HUES64 (cell line): ENCODE data around the gene PKMYT1.
A peak's percentile ranks its signal among the peaks of the same experiment; 100 is the strongest.

Experiments
- H3K27ac ChIP-seq: 2 replicates; pipeline ENCODE4 v1.7.0; 2013; ENCODE audit warnings: low read depth, low read length, inconsistent platforms
- H3K27me3 ChIP-seq: 2 replicates; pipeline ENCODE4 v1.6.1; 2013; ENCODE audit warnings: mild to moderate bottlenecking, low read length; ENCODE audit not compliant: insufficient read depth
- H3K36me3 ChIP-seq: 2 replicates; pipeline ENCODE4 v1.6.1; 2013; ENCODE audit warnings: mild to moderate bottlenecking, low read length; ENCODE audit not compliant: insufficient read depth
- H3K4me1 ChIP-seq: 2 replicates; pipeline ENCODE4 v1.6.1; 2013; ENCODE audit warnings: mild to moderate bottlenecking, low read length, moderate library complexity; ENCODE audit not compliant: insufficient read depth
- H3K4me3 ChIP-seq: 2 replicates; pipeline ENCODE4 v1.5.1; 2013; ENCODE audit warnings: mild to moderate bottlenecking, low read length, moderate library complexity
- H3K9ac ChIP-seq: 2 replicates; pipeline ENCODE4 v1.6.1; 2013; ENCODE audit warnings: mild to moderate bottlenecking, low read depth, low read length
- H3K9me3 ChIP-seq: 2 replicates; pipeline ENCODE4 v1.6.1; 2013; ENCODE audit warnings: low read depth, low read length; ENCODE audit not compliant: insufficient read depth
- WGBS: fragments of 150-250, 120-280 bp; methylation state at CpG from one replicate; pipeline ENCODE4 v1.1.7; 2013; ENCODE audit warnings: missing lambda C conversion rate; 5-methylcytosine and 5-hydroxymethylcytosine counted together

The PKMYT1 gene

DNA sequence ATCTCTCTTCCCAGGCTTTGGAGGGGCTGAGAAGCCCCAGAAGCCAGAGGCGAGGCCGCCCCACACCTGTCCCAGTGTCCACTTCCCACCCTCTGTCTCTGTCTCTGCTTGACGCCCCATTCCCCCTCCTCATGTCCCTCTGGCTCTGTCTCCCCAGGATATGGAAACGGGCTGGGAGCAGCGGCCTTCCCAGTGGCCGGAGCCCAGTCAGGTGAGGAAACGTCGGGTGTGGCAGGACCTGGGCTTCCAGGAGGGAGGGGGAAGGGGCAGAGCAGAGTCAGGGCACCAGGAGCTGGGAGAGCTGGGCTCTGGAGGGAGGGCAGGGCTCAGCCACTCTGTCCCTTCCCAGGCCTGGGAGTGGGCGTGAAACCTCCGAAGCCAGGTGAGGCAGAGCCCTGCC, 10.6 kb upstream of the PKMYT1 start:
- Histone ChIP-seq H3K27ac (no peak overlapping the region), H3K9me3 (no peaks in the 10 kb centered on the region), H3K4me1 (peaks cover 16% of the 10 kb centered on the region), H3K4me3 (no peak overlapping the region), H3K27me3 (no peaks in the 10 kb centered on the region), H3K36me3 (no peaks in the 10 kb centered on the region), H3K9ac (no peak overlapping the region)
- 73% methylated on average over 10 of the region's 10 CpGs for WGBS

DNA sequence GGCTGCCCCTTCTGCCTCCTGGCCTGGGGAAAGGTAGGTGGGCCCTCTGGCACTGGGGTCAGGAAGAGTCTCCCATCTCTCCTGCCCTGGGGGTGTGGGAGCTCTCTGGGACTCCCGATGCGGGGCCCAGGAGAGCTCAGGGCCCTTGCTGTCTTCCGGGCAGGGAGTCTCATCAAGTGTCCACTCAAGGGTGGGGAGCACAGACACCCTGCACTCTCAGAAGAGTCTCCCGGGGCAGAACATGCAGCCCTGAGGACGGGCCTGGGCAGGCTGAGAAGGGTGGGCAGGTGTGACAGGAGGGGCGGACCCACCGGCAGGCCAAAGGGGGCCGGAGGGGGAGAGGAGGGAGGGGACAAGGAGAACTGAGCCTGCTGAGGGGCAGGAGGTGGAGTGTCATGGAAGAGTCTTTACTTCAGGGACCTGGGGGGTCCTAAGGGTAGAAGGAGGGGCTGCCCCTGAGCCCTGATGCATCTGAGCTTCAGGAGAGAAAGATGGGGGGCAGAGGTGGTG, 8.4 kb upstream of the PKMYT1 start:
- Histone ChIP-seq H3K4me1 (peaks cover 16% of the 10 kb centered on the region), H3K36me3 (no peaks in the 10 kb centered on the region), H3K9ac (no peak overlapping the region), H3K4me3 (no peak overlapping the region), H3K9me3 (no peaks in the 10 kb centered on the region), H3K27ac (no peak overlapping the region), H3K27me3 (no peaks in the 10 kb centered on the region)
- 57% methylated on average over 8 of the region's 8 CpGs for WGBS

DNA sequence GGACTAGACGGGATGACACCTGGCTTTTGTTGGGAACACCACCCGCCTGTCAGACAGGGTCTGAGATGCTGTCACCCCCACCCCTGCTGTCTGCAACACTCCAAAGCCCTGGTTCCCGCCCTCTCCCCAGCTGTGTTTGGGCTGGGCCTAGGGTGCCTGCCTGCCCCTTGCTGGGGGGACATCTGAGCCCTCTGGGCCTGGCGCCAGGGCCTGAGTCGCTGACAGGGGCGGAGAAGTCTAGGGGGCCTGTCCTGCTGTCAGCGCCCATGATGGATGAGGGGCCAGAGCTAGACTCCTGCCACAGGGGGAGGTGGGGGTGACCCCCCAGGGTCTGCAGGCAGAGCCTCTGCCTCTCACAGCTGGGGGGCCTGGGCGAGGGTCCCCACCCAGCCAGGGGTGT, 7.6 kb upstream of the PKMYT1 start:
- Histone ChIP-seq H3K27me3 (no peaks in the 10 kb centered on the region), H3K9me3 (no peaks in the 10 kb centered on the region), H3K4me3 (no peak overlapping the region), H3K4me1 (peaks cover 20% of the 10 kb centered on the region), H3K36me3 (no peaks in the 10 kb centered on the region), H3K27ac (no peak overlapping the region), H3K9ac (no peak overlapping the region)
- WGBS = 70% methylated on average over 8 of the region's 8 CpGs

DNA sequence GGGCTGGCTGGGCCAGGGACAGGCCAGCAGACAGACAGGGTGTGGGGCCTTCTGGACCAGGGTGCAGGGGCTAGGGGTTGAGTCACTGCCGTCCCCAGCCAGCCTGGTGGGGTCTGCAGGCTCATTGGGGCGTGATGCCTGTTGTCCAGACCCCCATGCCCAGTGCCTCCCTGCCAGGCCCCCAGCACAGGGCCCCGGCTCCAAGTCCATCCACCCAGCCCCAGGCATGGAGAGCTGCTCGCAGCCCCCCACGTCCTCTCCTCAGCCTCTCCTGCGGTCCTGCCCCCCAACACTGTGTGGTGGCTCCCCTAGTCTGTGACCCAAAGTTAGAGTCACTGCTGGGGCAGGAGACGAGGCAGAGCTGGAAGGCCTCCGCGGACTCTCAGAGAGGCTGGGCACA, 7.0 kb upstream of the PKMYT1 start:
- H3K4me1 ChIP-seq = peaks cover 23% of the 10 kb centered on the region
- no peaks in the 10 kb centered on the region for H3K27me3 ChIP-seq
- H3K9me3 ChIP-seq = no peaks in the 10 kb centered on the region
- H3K4me3 ChIP-seq = no peak overlapping the region
- WGBS = 87% methylated on average over 9 of the region's 9 CpGs
- no peak overlapping the region for H3K27ac ChIP-seq
- no peak overlapping the region for H3K9ac ChIP-seq
- H3K36me3 ChIP-seq = no peaks in the 10 kb centered on the region

DNA sequence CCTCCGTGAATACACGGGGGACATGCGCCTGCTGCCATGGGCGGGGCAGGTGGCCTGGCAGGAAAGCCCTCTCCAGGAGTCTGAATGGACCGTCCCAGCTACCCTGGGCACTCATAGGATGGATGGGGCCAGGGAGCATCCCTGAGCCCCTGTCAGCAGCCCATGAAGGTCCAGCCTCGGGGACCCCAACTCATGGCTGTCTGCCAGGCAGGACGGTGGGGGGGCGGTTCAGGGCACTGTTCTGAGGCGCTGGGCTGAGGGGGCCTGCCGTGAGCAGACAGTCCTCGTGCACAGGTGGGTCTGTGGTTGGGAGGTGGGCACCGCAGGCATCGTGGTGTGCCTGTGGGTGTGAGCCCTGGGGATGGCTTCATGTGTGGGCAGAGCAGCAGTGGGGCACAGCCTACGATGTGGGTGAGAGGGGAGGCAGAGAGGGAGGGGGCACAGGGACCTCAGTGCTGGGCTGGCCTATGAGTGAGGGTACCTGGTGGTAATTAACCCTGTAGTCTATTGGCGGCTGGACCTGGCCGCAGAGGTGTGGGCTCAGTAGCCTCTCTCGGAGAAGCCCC, 6.5 kb upstream of the PKMYT1 start:
- Histone ChIP-seq H3K4me3 (no peak overlapping the region), H3K9ac (no peak overlapping the region), H3K36me3 (no peaks in the 10 kb centered on the region), H3K27ac (no peak overlapping the region), H3K4me1 (peaks cover 29% of the 10 kb centered on the region), H3K9me3 (no peaks in the 10 kb centered on the region), H3K27me3 (no peaks in the 10 kb centered on the region)
- 90% methylated on average over 17 of the region's 17 CpGs for WGBS

DNA sequence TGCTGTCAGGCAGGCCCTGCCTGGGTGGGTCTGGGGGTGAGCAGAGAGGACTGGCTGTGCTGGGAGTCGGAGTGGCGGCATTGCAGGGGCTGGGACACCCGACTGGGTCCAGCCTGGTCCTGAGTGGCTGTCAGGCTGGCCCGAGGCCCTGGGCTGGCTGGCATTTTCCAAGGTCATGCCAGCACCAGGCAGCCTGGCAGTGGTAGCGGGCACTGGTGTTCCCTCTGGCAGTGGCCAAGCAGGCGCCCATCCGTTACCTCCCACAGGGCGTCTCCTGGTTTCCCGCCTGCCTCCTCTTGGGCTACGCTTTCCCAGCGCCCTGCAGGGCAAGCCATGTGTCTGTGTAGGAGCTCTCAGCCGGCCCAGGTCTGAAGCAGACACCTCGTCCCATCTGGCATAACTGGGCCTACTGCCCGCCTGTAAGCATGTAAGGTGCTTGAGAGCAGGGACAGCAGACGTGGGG, 5.7 kb upstream of the PKMYT1 start:
- no peaks in the 10 kb centered on the region for H3K27me3 ChIP-seq
- no peak overlapping the region for H3K4me3 ChIP-seq
- H3K9ac ChIP-seq = no peak overlapping the region
- no peaks in the 10 kb centered on the region for H3K36me3 ChIP-seq
- H3K4me1 ChIP-seq = peaks cover 35% of the 10 kb centered on the region
- no peak overlapping the region for H3K27ac ChIP-seq
- no peaks in the 10 kb centered on the region for H3K9me3 ChIP-seq
- 92% methylated on average over 15 of the region's 15 CpGs for WGBS

DNA sequence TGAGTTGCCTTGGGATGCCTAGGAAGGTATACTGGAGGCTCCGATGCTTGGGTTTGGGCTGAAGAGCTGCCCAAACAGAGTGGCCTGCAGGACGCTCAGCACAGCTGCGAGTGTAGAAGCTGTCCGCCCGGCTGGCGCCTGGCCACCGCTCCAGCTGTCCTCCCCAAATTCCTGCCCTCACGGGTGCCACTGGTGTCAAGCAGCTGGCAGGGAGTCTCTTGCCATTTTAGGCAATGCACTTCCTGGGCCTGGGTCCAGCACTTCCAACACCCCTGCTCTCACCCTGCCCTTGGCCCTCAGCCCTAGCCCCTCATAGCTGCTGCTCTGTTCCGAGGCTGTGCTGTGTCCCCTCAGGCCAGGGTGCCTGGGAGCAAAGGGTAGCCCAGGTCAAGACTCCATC, 5.2 kb upstream of the PKMYT1 start:
- Histone ChIP-seq H3K9ac (no peak overlapping the region), H3K9me3 (no peaks in the 10 kb centered on the region), H3K4me3 (no peak overlapping the region), H3K4me1 (peaks cover 32% of the 10 kb centered on the region), H3K36me3 (no peaks in the 10 kb centered on the region), H3K27me3 (no peaks in the 10 kb centered on the region), H3K27ac (no peak overlapping the region)
- WGBS = 92% methylated on average over 9 of the region's 9 CpGs

DNA sequence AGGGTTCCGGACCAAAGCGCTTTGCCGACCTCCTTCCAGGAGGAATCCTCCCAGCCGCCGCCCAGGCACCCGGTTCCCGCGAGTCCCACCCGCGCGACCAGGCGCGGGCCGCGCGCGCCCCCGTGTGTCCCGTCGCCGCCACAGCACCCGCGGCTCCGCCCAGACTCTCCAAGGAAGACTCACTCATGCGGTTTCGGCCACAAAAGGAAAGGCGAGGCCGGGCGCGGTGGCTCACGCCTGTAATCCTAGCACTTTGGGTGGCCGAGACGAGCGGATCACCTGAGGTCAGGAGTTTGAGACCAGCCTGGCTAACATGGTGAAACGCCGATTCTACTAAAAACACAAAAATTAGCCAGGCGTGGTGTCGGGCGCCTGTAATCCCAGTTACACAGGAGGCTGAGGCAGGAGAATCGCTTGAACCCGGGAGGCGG, 3.5 kb upstream of the PKMYT1 start:
- WGBS = 16% methylated on average over 42 of the region's 42 CpGs
- Histone ChIP-seq H3K36me3 (no peaks in the 10 kb centered on the region), H3K4me1 (peaks cover 27% of the 10 kb centered on the region), H3K9me3 (no peaks in the 10 kb centered on the region), H3K27me3 (no peaks in the 10 kb centered on the region), H3K27ac (no peak overlapping the region), H3K9ac (no peak overlapping the region), H3K4me3 (no peak overlapping the region)

DNA sequence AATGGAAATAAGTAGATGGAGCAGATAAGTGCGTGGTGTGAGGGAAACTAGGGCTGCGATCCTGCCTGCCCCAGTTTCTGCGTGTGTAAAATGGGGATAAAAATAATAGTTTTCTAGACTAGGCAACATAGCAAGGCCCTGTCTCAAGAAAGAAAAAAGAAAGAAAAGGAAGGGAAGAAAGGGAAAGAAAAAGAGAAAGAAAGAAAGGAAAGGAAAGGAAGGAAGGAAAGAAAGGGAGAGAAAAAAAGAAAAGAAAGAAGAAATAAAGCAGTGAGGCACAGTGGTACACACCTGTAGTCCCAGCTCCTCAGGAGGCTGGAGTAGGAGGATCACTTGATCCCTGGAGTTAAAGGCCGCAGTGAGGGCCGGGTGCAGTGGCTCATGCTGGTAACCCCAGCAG, 2.2 kb upstream of the PKMYT1 start:
- peaks cover 10% of the 10 kb centered on the region for H3K36me3 ChIP-seq
- H3K9ac ChIP-seq = no peak overlapping the region
- H3K4me1 ChIP-seq = peaks cover 27% of the 10 kb centered on the region
- WGBS = 67% methylated on average over 5 of the region's 5 CpGs
- H3K27ac ChIP-seq = peak overlapping the region; percentile 95
- H3K4me3 ChIP-seq = no peak overlapping the region
- no peaks in the 10 kb centered on the region for H3K9me3 ChIP-seq
- H3K27me3 ChIP-seq = no peaks in the 10 kb centered on the region

DNA sequence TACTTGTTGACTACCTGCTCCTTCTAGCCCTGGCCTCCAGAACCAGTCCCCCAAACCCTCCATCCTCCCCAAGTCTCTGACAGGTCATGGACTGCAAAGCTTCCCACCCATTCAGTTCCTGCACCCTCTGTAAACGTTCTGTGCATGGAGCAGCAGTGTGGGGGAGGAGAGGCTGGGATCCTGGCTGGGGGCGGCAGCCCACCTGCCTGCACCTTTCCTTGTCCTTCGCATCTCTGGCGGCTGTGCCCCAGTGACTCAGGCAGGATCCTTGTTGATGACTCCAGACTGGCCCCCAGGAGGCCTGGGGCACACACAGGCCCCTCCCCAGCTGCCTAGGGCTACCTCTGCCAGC, 1.6 kb upstream of the PKMYT1 start:
- 4% methylated on average over 4 of the region's 4 CpGs for WGBS
- no peaks in the 10 kb centered on the region for H3K27me3 ChIP-seq
- peak overlapping the region; percentile 69 for H3K4me3 ChIP-seq
- H3K36me3 ChIP-seq = peaks cover 15% of the 10 kb centered on the region
- peak overlapping the region; percentile 91 for H3K9ac ChIP-seq
- H3K9me3 ChIP-seq = no peaks in the 10 kb centered on the region
- peaks cover 27% of the 10 kb centered on the region for H3K4me1 ChIP-seq
- H3K27ac ChIP-seq = peak overlapping the region; percentile 95

DNA sequence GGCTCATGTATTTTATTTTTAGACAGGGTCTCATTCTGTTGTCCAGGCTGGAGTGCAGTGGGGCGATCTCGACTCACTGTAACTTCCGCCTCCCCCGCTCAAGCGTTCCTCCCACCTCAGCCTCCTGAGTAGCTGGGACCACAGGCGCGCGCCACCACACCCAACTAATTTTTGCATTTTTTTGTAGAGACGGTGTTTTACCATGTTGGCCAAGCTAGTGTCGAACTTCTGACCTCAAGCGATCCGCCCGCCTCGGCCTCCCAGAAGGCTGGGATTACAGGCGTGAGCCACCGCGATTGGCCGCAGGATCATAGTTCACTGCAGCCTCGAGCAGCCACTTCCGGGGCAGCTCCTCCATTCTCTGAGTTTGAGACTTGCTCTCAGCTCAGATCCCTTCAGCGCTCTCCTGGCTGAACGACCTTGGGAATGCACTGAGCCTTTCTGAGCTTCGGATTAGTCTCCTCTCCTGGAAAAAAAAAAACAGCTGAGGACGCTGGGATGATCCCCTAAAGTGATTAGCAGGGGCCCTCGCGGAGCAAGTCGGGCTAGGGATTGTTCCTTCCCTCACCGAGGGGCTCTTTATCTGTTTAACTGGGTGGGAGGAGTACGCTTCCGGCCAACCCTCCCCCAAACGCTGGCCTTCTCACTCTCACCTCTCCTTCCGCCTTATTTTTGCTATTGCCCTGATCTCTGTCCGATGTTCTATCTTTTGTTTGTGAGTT, 1.1 kb upstream of the PKMYT1 start:
- no peaks in the 10 kb centered on the region for H3K27me3 ChIP-seq
- WGBS = 14% methylated on average over 32 of the region's 33 CpGs
- H3K4me3 ChIP-seq = peak overlapping the region; percentile 69
- H3K4me1 ChIP-seq = peaks cover 27% of the 10 kb centered on the region
- H3K36me3 ChIP-seq = peaks cover 20% of the 10 kb centered on the region
- H3K27ac ChIP-seq = peak overlapping the region; percentile 95
- H3K9me3 ChIP-seq = no peaks in the 10 kb centered on the region
- peak overlapping the region; percentile 91 for H3K9ac ChIP-seq
